Upper lobe of left lung (tissue), 6 donors: ENCODE measurements around the gene MGAT4A. TPM values are rescaled to one million over a fixed set of nuclear protein-coding genes. Genes with fewer than 3 reads are reported as not detected.
A peak's percentile ranks its signal among the peaks of the same experiment; 100 is the strongest.

Source experiments
- ATAC-seq, 2 donors: fragments of 200-7000 bp; cut with Tn5 transposase; one replicate each; pipeline ENCODE4 v1.9.1; 2022; ENCODE audit warnings: mild to moderate bottlenecking in 2 of 2, moderate library complexity in 2 of 2; ENCODE audit not compliant: low FRiP score in 2 of 2
- DNase-seq, 2 donors: peaks; one replicate each; pipeline ENCODE4 v3.0.0-alpha.2; 2019 to 2020
- H3K27ac ChIP-seq, 4 donors: fragments of 200-600 bp; sonication (generic); one replicate each; pipeline ENCODE4 v1.5.1; 2016 to 2019
- H3K27me3 ChIP-seq, 4 donors: fragments of 200-600 bp; sonication (generic); one replicate each; pipeline ENCODE4 v1.5.1; 2017 to 2019
- H3K36me3 ChIP-seq, 4 donors: fragments of 200-600 bp; sonication (generic); one replicate each; pipeline ENCODE4 v1.5.1; 2016 to 2019
- H3K4me1 ChIP-seq, 4 donors: fragments of 200-600 bp; sonication (generic); one replicate each; pipeline ENCODE4 v1.5.1; 2018 to 2019
- H3K4me3 ChIP-seq, 4 donors: fragments of 200-600 bp; sonication (generic); one replicate each; pipeline ENCODE4 v1.5.1; 2017 to 2019; ENCODE audit warnings: mild to moderate bottlenecking in 2 of 4, moderate library complexity in 1 of 4
- H3K9me3 ChIP-seq, 4 donors: fragments of 200-600 bp; sonication (generic); one replicate each; pipeline ENCODE4 v1.5.1; 2018 to 2019
- CTCF ChIP-seq, 6 experiments: fragments of 450-650 bp in 4 of 6; fragments of 200-600 bp in 2 of 6; sonication (generic) in 2 of 6; IDR thresholded peaks; one replicate each; pipeline ENCODE4 v1.5.1; 2016 to 2019; ENCODE audit warnings: antibody characterized with exemption in 6 of 6
- EP300 ChIP-seq, 4 donors: sonication (generic); formaldehyde crosslinking; IDR thresholded peaks; one replicate each; pipeline ENCODE4 v1.5.1; 2017; ENCODE audit warnings: antibody characterized with exemption in 4 of 4, control low read depth in 2 of 4
- POLR2A ChIP-seq, 4 donors: fragments of 450-650 bp; IDR thresholded peaks; one replicate each; pipeline ENCODE4 v1.5.1; 2016 to 2017; ENCODE audit warnings: antibody characterized with exemption in 4 of 4, mild to moderate bottlenecking in 2 of 4
- POLR2AphosphoS5 ChIP-seq, 2 donors: sonication (generic); formaldehyde crosslinking; IDR thresholded peaks; one replicate each; pipeline ENCODE4 v1.5.1; 2017; ENCODE audit warnings: antibody characterized with exemption in 2 of 2
- WGBS, 2 donors: methylation state at CpG; one replicate each; pipeline ENCODE4 v1.1.5; 2017 to 2018; 5-methylcytosine and 5-hydroxymethylcytosine counted together
- total RNA-seq, 6 donors: library from RNA; depleted of rRNA in 4 of 6; stranded (reverse); fragments of >200 nt in 4 of 6; gene quantifications; one replicate each; pipeline versions ENCODE4 v1.1.0 to v1.2.1, GENCODE V29; 2016 to 2021
- donor health status: DM: no; HTN: no; CAD: no; lungs with moderate emphysema.
- donor health status: DM: no; HTN: yes; CAD: no; lungs with severe emphysema.

MGAT4A gene
- total RNA-seq, 6 donors from 2014 or later = 28.4 to 69.6 (median 53.6) TPM

- peaks cover 34 to 54% (median 40%) of the 10 kb centered on the region in 4 donors for H3K4me1 ChIP-seq
- peak overlapping the region; percentile 75 to 89 (median 82) for H3K4me3 ChIP-seq
- 3 to 4% methylated on average over 28 to 29 of the region's 29 CpGs for WGBS, 2 donors
- H3K9me3 ChIP-seq = no peaks in the 10 kb centered on the region
- H3K27me3 ChIP-seq = no peaks in the 10 kb centered on the region
- TF ChIP-seq POLR2AphosphoS5 (IDR thresholded peaks at IDR 0.05) = no peak
- no peak for TF ChIP-seq POLR2A (IDR thresholded peaks at IDR 0.05)
- no peak for TF ChIP-seq EP300 (IDR thresholded peaks at IDR 0.05)
- no peak for TF ChIP-seq CTCF (IDR thresholded peaks at IDR 0.05)
- DNase-seq (peak in 1 of 2 donors; percentile 88), ATAC-seq (peak; percentile 38 to 71)
- H3K36me3 ChIP-seq = peaks cover 6 to 37% (median 18%) of the 10 kb centered on the region in 4 donors
- H3K27ac ChIP-seq = peak overlapping the region; percentile 94 to 99 (median 96)
These were observed 121.8 kb downstream of the MGAT4A start for GRCh38 chr2:98608962-98609604.

- H3K9me3 ChIP-seq = no peaks in the 10 kb centered on the region
- ATAC-seq = peak; percentile 97 to 99
- peak; percentile 88 to 98 for DNase-seq
- peaks cover 6 to 34% (median 17%) of the 10 kb centered on the region in 4 donors for H3K36me3 ChIP-seq
- H3K27ac ChIP-seq = peak within 1 kb of the TSS; percentile 94 to 99 (median 96)
- 0 to 1% methylated on average over 23 to 73 of the region's 93 CpGs for WGBS, 2 donors
- H3K4me1 ChIP-seq = peaks cover 34 to 54% (median 40%) of the 10 kb centered on the region in 4 donors
- peak within 1 kb of the TSS; percentile 75 to 89 (median 82) for H3K4me3 ChIP-seq
- TF ChIP-seq CTCF (IDR thresholded peaks at IDR 0.05) (peak in 5 of 6 experiments; percentile 9 to 39 (median 20)), EP300 (IDR thresholded peaks at IDR 0.05) (peak in 1 of 4 donors; percentile 89), POLR2A (IDR thresholded peaks at IDR 0.05) (peak in 3 of 4 donors; percentile 78 to 97 (median 95)), POLR2AphosphoS5 (IDR thresholded peaks at IDR 0.05) (peak; percentile 99)
- H3K27me3 ChIP-seq = no peaks in the 10 kb centered on the region
These were observed 122.6 kb downstream of the MGAT4A start, which contains the start of the genes COA5 and UNC50 for GRCh38 chr2:98608116-98608961. Gene COA5 (minus strand): TSS chr2:98608512. CDS start chr2:98608405, 107 bp downstream. Gene UNC50 (plus strand): TSS chr2:98608589. CDS start chr2:98609760, 1,171 bp downstream.

- ATAC-seq = peak in 1 of 2 donors; percentile 23
- Histone ChIP-seq H3K4me3 (peak overlapping the region; percentile 75 to 89 (median 82)), H3K4me1 (peaks cover 34 to 60% (median 40%) of the 10 kb centered on the region in 4 donors), H3K36me3 (peaks cover 5 to 33% (median 15%) of the 10 kb centered on the region in 4 donors), H3K9me3 (no peaks in the 10 kb centered on the region), H3K27me3 (no peaks in the 10 kb centered on the region), H3K27ac (peak overlapping the region; percentile 94 to 99 (median 96))
- WGBS, 2 donors = 4 to 9% methylated on average over 4 to 7 of the region's 7 CpGs
- TF ChIP-seq EP300 (IDR thresholded peaks at IDR 0.05) (no peak), CTCF (IDR thresholded peaks at IDR 0.05) (no peak), POLR2A (IDR thresholded peaks at IDR 0.05) (no peak), POLR2AphosphoS5 (IDR thresholded peaks at IDR 0.05) (no peak)
- no peak for DNase-seq
These were observed 123.2 kb downstream of the MGAT4A start for GRCh38 chr2:98607741-98608115.

GRCh38 chr2:98607104-98607503, 123.8 kb downstream of the MGAT4A start:
- H3K4me1 ChIP-seq = peaks cover 34 to 62% (median 40%) of the 10 kb centered on the region in 4 donors
- DNase-seq = no peak
- no peaks in the 10 kb centered on the region for H3K9me3 ChIP-seq
- no peak overlapping the region for H3K27ac ChIP-seq
- no peak for TF ChIP-seq CTCF (IDR thresholded peaks at IDR 0.05)
- TF ChIP-seq POLR2AphosphoS5 (IDR thresholded peaks at IDR 0.05) = no peak
- TF ChIP-seq POLR2A (IDR thresholded peaks at IDR 0.05) = no peak
- no peak for TF ChIP-seq EP300 (IDR thresholded peaks at IDR 0.05)
- no peaks in the 10 kb centered on the region for H3K27me3 ChIP-seq
- WGBS, 2 donors = 40 to 45% methylated on average over 6 of the region's 6 CpGs
- ATAC-seq = no peak
- peaks cover 0 to 33% (median 11%) of the 10 kb centered on the region in 4 donors for H3K36me3 ChIP-seq
- H3K4me3 ChIP-seq = peak overlapping the region in 3 of 4 donors; percentile 75 to 89 (median 88)
